RWPE1 (cell line): ENCODE results near the gene WRAP73.
A peak's percentile ranks its signal among the peaks of the same experiment; 100 is the strongest.

ENCODE experiments used
- CTCF ChIA-PET: fragments of 350-600 bp; sonication (Branson Sonifier 250); formaldehyde crosslinking; extraction: SDS; loops from one replicate; lab custom pipeline; 2021; lab: Yijun Ruan, JAX
- POLR2A ChIA-PET: fragments of 400-600 bp; formaldehyde crosslinking; extraction: SDS; loops from one replicate; lab custom pipeline; 2020; ENCODE audit warnings: antibody characterized with exemption; ENCODE audit not compliant: low non-redundant PET; lab: Yijun Ruan, JAX
- DNase-seq: peaks from one replicate; pipeline ENCODE4 v3.0.0; 2012; ENCODE audit warnings: low spot score
- H3K27ac ChIP-seq: fragments of 450-650 bp; 2 replicates; pipeline ENCODE4 v1.5.1; 2017
- TF ChIP-seq, protein P1 (sequence below): fragments of 450-650 bp; conservative IDR thresholded peaks from 2 replicates; pipeline ENCODE4 v1.5.1; 2017; ENCODE audit warnings: low read depth, mild to moderate bottlenecking

WRAP73 gene

GRCh38 chr1:3683197-3683596 is 33.3 kb upstream of the WRAP73 start:
- DNase-seq = no peak
- TF ChIP-seq, protein P1, sequence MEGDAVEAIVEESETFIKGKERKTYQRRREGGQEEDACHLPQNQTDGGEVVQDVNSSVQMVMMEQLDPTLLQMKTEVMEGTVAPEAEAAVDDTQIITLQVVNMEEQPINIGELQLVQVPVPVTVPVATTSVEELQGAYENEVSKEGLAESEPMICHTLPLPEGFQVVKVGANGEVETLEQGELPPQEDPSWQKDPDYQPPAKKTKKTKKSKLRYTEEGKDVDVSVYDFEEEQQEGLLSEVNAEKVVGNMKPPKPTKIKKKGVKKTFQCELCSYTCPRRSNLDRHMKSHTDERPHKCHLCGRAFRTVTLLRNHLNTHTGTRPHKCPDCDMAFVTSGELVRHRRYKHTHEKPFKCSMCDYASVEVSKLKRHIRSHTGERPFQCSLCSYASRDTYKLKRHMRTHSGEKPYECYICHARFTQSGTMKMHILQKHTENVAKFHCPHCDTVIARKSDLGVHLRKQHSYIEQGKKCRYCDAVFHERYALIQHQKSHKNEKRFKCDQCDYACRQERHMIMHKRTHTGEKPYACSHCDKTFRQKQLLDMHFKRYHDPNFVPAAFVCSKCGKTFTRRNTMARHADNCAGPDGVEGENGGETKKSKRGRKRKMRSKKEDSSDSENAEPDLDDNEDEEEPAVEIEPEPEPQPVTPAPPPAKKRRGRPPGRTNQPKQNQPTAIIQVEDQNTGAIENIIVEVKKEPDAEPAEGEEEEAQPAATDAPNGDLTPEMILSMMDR = no peak
- peak overlapping the region; percentile 7; the same call in 1 of the 2 replicates for H3K27ac ChIP-seq
- ChIA-PET POLR2A (no interaction called here), CTCF (interaction anchor here (0.6 kb wide), 1 partner anchor 34 kb away, joined by 3 read pairs; no protein-coding TSS in a partner anchor)

DNA sequence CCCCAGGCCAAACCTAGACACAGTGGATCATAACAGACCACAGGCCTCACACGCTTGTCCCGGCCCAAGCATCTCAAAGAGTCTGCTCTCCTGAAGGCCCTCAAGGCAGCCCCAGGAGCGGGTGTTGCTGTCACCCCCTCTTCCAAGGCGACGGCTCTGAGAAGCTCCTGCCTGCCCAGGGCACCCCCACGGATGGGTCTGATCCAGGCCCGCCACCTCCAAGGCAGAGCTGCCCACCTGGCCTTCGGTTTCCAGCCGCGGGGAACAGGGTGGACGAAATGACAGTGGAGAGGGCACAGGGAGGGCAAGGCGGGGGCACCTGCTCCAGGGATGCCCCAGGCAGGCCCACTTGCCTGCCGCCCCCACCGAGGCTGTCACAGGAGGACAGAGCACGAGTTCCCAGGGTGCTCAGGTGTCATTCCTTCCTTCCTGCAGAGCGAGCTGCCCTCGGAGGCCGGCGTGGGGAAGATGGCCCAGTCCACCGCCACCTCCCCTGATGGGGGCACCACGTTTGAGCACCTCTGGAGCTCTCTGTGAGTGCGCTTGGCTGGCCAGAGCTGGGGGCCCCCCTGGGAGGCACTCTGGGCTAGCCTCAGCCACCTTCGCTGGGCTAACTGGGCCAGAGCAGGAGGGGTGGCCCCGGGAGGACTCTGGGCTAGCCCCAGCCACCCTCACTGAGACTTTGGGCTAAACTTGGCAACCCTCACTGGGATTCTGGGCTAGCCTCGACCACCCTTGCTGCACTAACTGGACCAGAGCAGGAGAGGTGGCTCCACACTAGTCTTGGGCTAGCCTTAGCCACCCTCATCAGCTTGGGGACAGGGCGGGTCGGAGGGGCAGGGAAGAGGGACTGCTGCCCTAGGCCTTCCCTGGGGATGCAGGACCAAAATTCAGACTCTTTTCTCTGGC is 32.2 kb upstream of the WRAP73 start:
- POLR2A ChIA-PET = interaction anchor here (0.6 kb wide), 1 partner anchor 10 kb away, joined by 3 read pairs; no protein-coding TSS in a partner anchor
- TF ChIP-seq, protein P1 = no peak
- peak overlapping the region; percentile 61; the same call in 1 of the 2 replicates for H3K27ac ChIP-seq
- CTCF ChIA-PET = interaction anchor here (0.6 to 0.7 kb wide), 3 partner anchors 13 to 120 kb away, joined by 3 to 4 read pairs (median 3); no protein-coding TSS in a partner anchor
- DNase-seq = no peak

DNA sequence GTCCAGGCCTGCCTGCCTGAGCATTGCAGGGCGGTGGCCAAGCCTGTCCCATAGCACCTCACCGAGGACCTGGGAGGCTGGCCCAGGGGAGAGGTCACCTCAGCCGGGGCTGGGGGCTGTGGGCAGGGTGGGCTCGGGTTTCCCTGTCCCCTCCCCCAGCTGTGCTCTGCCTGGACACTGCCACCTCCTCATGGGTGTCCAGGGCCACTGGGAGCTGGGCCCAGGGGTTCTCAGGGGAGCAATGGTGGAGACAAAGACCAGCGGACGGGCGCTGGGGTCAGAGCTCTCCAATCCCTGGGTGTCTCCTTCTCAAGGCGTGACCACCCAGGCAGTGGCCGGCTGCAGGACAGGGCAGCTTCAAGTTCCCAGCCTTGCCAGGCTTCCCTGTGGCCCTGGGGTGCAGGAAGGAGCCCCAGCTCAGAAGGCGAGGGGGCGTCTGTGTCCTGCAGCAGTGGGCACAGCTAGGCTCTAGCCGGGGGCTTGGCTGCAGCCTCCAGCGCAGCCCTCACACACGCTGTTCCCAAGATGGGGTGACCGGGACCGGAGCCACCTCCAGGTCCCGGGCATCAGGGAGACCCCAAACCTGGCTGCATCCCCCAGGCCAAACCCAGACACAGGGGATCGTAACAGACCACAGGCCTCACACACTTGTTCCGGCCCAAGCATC is 31.5 kb upstream of the WRAP73 start:
- TF ChIP-seq, protein P1 = no peak
- ChIA-PET POLR2A (interaction anchor here (1.2 kb wide), 1 partner anchor 34 kb away, joined by 3 read pairs; no protein-coding TSS in a partner anchor), CTCF (interaction anchor here (0.6 kb wide), 1 partner anchor 399 kb away, joined by 3 read pairs; no protein-coding TSS in a partner anchor)
- peak overlapping the region; percentile 61 for H3K27ac ChIP-seq
- DNase-seq = no peak

GRCh38 chr1:3680488-3681230 is 30.8 kb upstream of the WRAP73 start:
- CTCF ChIA-PET = interaction anchor here (0.6 kb wide), 1 partner anchor 398 kb away, joined by 3 read pairs; no protein-coding TSS in a partner anchor

GRCh38 chr1:3679799-3680453 is 30.0 kb upstream of the WRAP73 start:
- TF ChIP-seq, protein P1 = no peak
- H3K27ac ChIP-seq = no peak overlapping the region
- POLR2A ChIA-PET = no interaction called here
- CTCF ChIA-PET = no interaction called here
- no peak for DNase-seq

More at GRCh38 chr1:3680488-3681230, 30.8 kb upstream of the WRAP73 start:
- H3K27ac ChIP-seq = peak overlapping the region; percentile 61
- POLR2A ChIA-PET = interaction anchor here (1.2 kb wide), 1 partner anchor 35 kb away, joined by 3 read pairs; no protein-coding TSS in a partner anchor
- no peak for DNase-seq
- TF ChIP-seq, protein P1 = no peak
